A549 treated with Hydrocortisone at 1 μM for 4 hours (cell line): ENCODE data around the gene PPP4R2. TPM values are rescaled to one million over a fixed set of nuclear protein-coding genes. Genes with fewer than 3 reads are reported as not detected.

Experiments used
- total RNA-seq: library from RNA; stranded (reverse); fragments of 200-300 nt; extraction: Qiagen RNA extraction; gene quantifications from 5 replicates; pipeline ENCODE4 v1.2.3, GENCODE V29; 2022

Gene PPP4R2, protein sequence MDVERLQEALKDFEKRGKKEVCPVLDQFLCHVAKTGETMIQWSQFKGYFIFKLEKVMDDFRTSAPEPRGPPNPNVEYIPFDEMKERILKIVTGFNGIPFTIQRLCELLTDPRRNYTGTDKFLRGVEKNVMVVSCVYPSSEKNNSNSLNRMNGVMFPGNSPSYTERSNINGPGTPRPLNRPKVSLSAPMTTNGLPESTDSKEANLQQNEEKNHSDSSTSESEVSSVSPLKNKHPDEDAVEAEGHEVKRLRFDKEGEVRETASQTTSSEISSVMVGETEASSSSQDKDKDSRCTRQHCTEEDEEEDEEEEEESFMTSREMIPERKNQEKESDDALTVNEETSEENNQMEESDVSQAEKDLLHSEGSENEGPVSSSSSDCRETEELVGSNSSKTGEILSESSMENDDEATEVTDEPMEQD
- 35.2 to 44.2 TPM (median 42.4 TPM) in 5 replicates for total RNA-seq

DNA sequence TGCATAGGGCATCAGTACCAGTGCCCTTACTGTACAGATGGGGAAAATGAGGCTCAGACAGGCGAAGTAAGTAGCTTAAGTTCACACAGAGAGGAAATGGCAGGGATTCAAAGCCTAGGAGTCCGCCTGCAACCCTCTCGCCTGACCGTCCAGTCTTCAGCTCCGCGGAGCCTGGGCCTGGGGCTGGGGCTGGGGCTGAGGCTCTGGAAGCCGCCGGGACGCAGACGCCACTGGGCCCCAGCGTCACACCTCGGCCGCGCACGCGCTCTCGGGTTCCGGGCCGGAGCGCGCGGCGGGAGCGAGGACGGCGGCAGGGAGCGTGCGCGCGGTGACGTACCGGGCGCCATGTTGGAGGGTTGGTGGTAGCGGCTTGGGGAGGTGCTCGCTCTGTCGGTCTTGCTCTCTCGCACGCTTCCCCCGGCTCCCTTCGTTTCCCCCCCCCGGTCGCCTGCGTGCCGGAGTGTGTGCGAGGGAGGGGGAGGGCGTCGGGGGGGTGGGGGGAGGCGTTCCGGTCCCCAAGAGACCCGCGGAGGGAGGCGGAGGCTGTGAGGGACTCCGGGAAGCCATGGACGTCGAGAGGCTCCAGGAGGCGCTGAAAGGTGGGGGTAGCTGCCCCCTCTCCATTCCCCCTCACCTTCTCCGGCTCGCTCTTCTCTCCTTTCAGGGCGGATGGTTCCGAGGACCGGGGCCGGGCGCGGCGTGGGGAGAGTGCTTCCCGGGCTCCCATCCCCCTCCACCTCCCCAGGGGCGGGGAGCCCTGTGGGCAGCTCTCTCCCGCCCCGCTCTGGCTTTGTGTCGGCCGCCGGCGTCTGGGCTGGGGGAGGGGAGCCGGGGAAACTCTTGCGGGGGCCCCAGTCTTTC is at the start of gene PPP4R2:
Gene PPP4R2 (plus strand): TSS at position 339 of the 861 bp plus-strand sequence. CDS start 227 bp downstream, at position 566.

DNA sequence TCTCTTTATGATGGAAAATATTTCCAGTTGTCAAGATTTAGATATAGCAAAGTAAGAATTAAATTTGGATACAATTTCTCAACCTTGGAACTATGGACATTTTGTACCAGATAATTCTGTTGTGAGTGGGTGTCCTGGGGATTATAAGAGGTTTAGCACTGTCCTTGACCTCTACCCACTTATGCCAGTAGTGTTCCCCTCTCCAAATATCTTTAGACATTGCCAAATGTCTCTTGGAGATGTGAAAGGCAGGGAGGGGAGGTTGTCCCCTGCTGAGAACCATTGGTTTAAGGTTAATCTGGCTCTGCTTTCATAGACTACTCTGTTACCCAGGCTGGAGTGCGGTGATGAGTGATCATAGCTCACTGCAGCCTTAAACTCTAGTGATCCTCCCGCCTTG is 64.8 kb downstream of the PPP4R2 start, which contains the start of gene EBLN2:
Gene EBLN2 (plus strand): TSS at position 244 of the 400 bp plus-strand sequence. CDS start 423 bp downstream, outside the sequence.

Other genes with a start within 250 kb of the PPP4R2 start
- gene SHQ1, start 148.4 kb upstream of the PPP4R2 start, total RNA-seq = 16.3 to 21.1 TPM (median 17.0 TPM) in 5 replicates
- 0.87 to 1.2 TPM (median 1.1 TPM) in 5 replicates for gene GXYLT2, start 108.8 kb upstream of the PPP4R2 start, total RNA-seq
- gene EBLN2, start 64.8 kb downstream of the PPP4R2 start, total RNA-seq = 0.23 to 0.63 TPM (median 0.39 TPM) in 5 replicates